Activated CD4-positive, alpha-beta T cell treated with anti-CD3 and anti-CD28 coated beads for 1 hour (primary cell): ENCODE results near the gene RPUSD1.
"Not testable (repeated sequence)": the region's sequence is repeated elsewhere in the genome, so short reads cannot be mapped to it uniquely, and the experiment has no call there.

Source experiments
- DNase-seq: peaks from one replicate; pipeline ENCODE4 v3.0.0-alpha.2; 2020

The RPUSD1 gene

GRCh38 chr16:787978-788398 is at the start of gene RPUSD1:
Gene RPUSD1, minus strand, starts transcription at chr16:788381. Its CDS starts 644 bp downstream, at chr16:787737.
- DNase-seq: no peak

- not testable (repeated sequence) for DNase-seq
These were observed 48.6 kb upstream of the RPUSD1 start for GRCh38 chr16:836822-837221.

- DNase-seq: no peak
These were observed 48.0 kb upstream of the RPUSD1 start for GRCh38 chr16:836221-836620.

- no peak for DNase-seq
These were observed 47.2 kb upstream of the RPUSD1 start for GRCh38 chr16:835373-835772.

- no peak for DNase-seq
These were observed 45.2 kb upstream of the RPUSD1 start for GRCh38 chr16:833411-833810.

- DNase-seq: no peak
These were observed 44.6 kb upstream of the RPUSD1 start for GRCh38 chr16:832652-833336.

- no peak for DNase-seq
These were observed 43.6 kb upstream of the RPUSD1 start for GRCh38 chr16:831571-832413.

GRCh38 chr16:830871-831570 is 42.8 kb upstream of the RPUSD1 start:
- no peak for DNase-seq

- no peak for DNase-seq
These were observed 42.1 kb upstream of the RPUSD1 start for GRCh38 chr16:830107-830870.

- DNase-seq: no peak
These were observed 40.7 kb upstream of the RPUSD1 start for GRCh38 chr16:828891-829290.

- no peak for DNase-seq
These were observed 39.3 kb upstream of the RPUSD1 start for GRCh38 chr16:827513-827912.

- DNase-seq: no peak
These were observed 37.3 kb upstream of the RPUSD1 start for GRCh38 chr16:825341-826061.

GRCh38 chr16:824601-825000 is 36.4 kb upstream of the RPUSD1 start:
- DNase-seq: no peak

GRCh38 chr16:824194-824593 is 36.0 kb upstream of the RPUSD1 start:
- DNase-seq: no peak

- no peak for DNase-seq
These were observed 34.7 kb upstream of the RPUSD1 start for GRCh38 chr16:822909-823297.

GRCh38 chr16:822174-822908 is 34.2 kb upstream of the RPUSD1 start:
- no peak for DNase-seq

GRCh38 chr16:821751-822150 is 33.6 kb upstream of the RPUSD1 start:
- no peak for DNase-seq

GRCh38 chr16:820748-821147 is 32.6 kb upstream of the RPUSD1 start:
- DNase-seq: no peak

- DNase-seq: not testable (repeated sequence)
These were observed 31.8 kb upstream of the RPUSD1 start for GRCh38 chr16:820044-820408.

GRCh38 chr16:819336-820043 is 31.3 kb upstream of the RPUSD1 start:
- DNase-seq: no peak

- no peak for DNase-seq
These were observed 30.4 kb upstream of the RPUSD1 start for GRCh38 chr16:818592-818991.
